Mesodermal cell (in vitro differentiated cells): ENCODE measurements around the gene DAPL1.

Experiments used
- H3K27ac ChIP-seq: 2 replicates; pipeline ENCODE4 v1.7.0; 2013; ENCODE audit warnings: mild to moderate bottlenecking, low read depth, low read length, moderate library complexity; ENCODE audit not compliant: severe bottlenecking
- H3K36me3 ChIP-seq: 2 replicates; pipeline ENCODE4 v1.7.1; 2013; ENCODE audit warnings: mild to moderate bottlenecking, low read length, moderate library complexity; ENCODE audit not compliant: control insufficient read depth, insufficient read depth
- H3K4me1 ChIP-seq: one replicate; pipeline ENCODE4 v1.7.1; 2013; ENCODE audit warnings: mild to moderate bottlenecking, low read length; ENCODE audit not compliant: insufficient read depth, control insufficient read depth, poor library complexity, severe bottlenecking
- H3K4me3 ChIP-seq: 2 replicates; pipeline ENCODE4 v1.7.0; 2013; ENCODE audit warnings: low read length, control low read depth, mild to moderate bottlenecking; ENCODE audit not compliant: insufficient read depth, poor library complexity, severe bottlenecking; ENCODE audit errors: extremely low read depth
- H3K9me3 ChIP-seq: 2 replicates; pipeline ENCODE4 v1.7.1; 2013; ENCODE audit warnings: mild to moderate bottlenecking, low read length, moderate library complexity; ENCODE audit not compliant: control insufficient read depth
- WGBS, 2 experiments: methylation state at CpG; one replicate each; pipeline ENCODE4 v1.1.5; 2013; ENCODE audit warnings: missing lambda C conversion rate in 2 of 2; ENCODE audit not compliant: insufficient coverage in 2 of 2; 5-methylcytosine and 5-hydroxymethylcytosine counted together

DAPL1 gene

GRCh38 chr2:158778243-158778642 lies 16.9 kb upstream of the DAPL1 start:
- Histone ChIP-seq H3K36me3 (no peaks in the 10 kb centered on the region), H3K9me3 (no peaks in the 10 kb centered on the region), H3K4me1 (peaks cover 6% of the 10 kb centered on the region), H3K4me3 (no peak overlapping the region), H3K27ac (no peak overlapping the region)
- WGBS, 2 experiments = 100% methylated on average over 1 of the region's 2 CpGs; no CpG with 5 or more reads in 1 of the 2 experiments

- Histone ChIP-seq H3K36me3 (no peaks in the 10 kb centered on the region), H3K27ac (no peak overlapping the region), H3K4me1 (peaks cover 6% of the 10 kb centered on the region), H3K9me3 (no peaks in the 10 kb centered on the region), H3K4me3 (no peak overlapping the region)
- WGBS, 2 experiments = 100% methylated on average over 1 of the region's 1 CpG; no CpG with 5 or more reads in 1 of the 2 experiments
Measured at GRCh38 chr2:158779621-158780020, 15.5 kb upstream of the DAPL1 start.

GRCh38 chr2:158781353-158781961 lies 13.7 kb upstream of the DAPL1 start:
- Histone ChIP-seq H3K4me3 (no peak overlapping the region), H3K9me3 (no peaks in the 10 kb centered on the region), H3K36me3 (no peaks in the 10 kb centered on the region), H3K4me1 (peaks cover 6% of the 10 kb centered on the region), H3K27ac (peak overlapping the region; percentile 72)
- WGBS, 2 experiments = 82 to 87% methylated on average over 2 to 3 of the region's 4 CpGs

GRCh38 chr2:158782136-158782535 lies 13.0 kb upstream of the DAPL1 start:
- 86% methylated on average over 5 to 10 of the region's 11 CpGs for WGBS, 2 experiments
- no peaks in the 10 kb centered on the region for H3K36me3 ChIP-seq
- peaks cover 4% of the 10 kb centered on the region for H3K9me3 ChIP-seq
- H3K4me3 ChIP-seq = no peak overlapping the region
- no peak overlapping the region for H3K27ac ChIP-seq
- peaks cover 6% of the 10 kb centered on the region for H3K4me1 ChIP-seq

- no peak overlapping the region for H3K4me3 ChIP-seq
- peaks cover 6% of the 10 kb centered on the region for H3K4me1 ChIP-seq
- WGBS, 2 experiments = 92 to 95% methylated on average over 3 to 5 of the region's 5 CpGs
- H3K9me3 ChIP-seq = peaks cover 4% of the 10 kb centered on the region
- no peaks in the 10 kb centered on the region for H3K36me3 ChIP-seq
- no peak overlapping the region for H3K27ac ChIP-seq
Measured at GRCh38 chr2:158782616-158783015, 12.5 kb upstream of the DAPL1 start.

GRCh38 chr2:158783923-158784322 lies 11.2 kb upstream of the DAPL1 start:
- peaks cover 4% of the 10 kb centered on the region for H3K9me3 ChIP-seq
- WGBS, 2 experiments = 88 to 100% methylated on average over 1 of the region's 2 CpGs
- no peaks in the 10 kb centered on the region for H3K36me3 ChIP-seq
- no peak overlapping the region for H3K4me3 ChIP-seq
- no peak overlapping the region for H3K27ac ChIP-seq
- H3K4me1 ChIP-seq = peaks cover 6% of the 10 kb centered on the region

GRCh38 chr2:158786897-158787296 lies 8.2 kb upstream of the DAPL1 start:
- peaks cover under 1% of the 10 kb centered on the region for H3K4me1 ChIP-seq
- no peak overlapping the region for H3K27ac ChIP-seq
- peaks cover 4% of the 10 kb centered on the region for H3K9me3 ChIP-seq
- WGBS, 2 experiments = 94% methylated on average over 7 to 8 of the region's 8 CpGs
- no peaks in the 10 kb centered on the region for H3K36me3 ChIP-seq
- no peak overlapping the region for H3K4me3 ChIP-seq

GRCh38 chr2:158788951-158789350 lies 6.2 kb upstream of the DAPL1 start:
- H3K9me3 ChIP-seq = peaks cover 4% of the 10 kb centered on the region
- H3K4me3 ChIP-seq = no peak overlapping the region
- no peaks in the 10 kb centered on the region for H3K36me3 ChIP-seq
- WGBS, 2 experiments = no CpG with 5 or more reads among the region's 2 CpGs
- H3K27ac ChIP-seq = no peak overlapping the region
- H3K4me1 ChIP-seq = no peaks in the 10 kb centered on the region

- Histone ChIP-seq H3K4me1 (no peaks in the 10 kb centered on the region), H3K4me3 (no peak overlapping the region), H3K27ac (no peak overlapping the region), H3K36me3 (no peaks in the 10 kb centered on the region), H3K9me3 (no peaks in the 10 kb centered on the region)
- 75% methylated on average over 2 of the region's 2 CpGs; no CpG with 5 or more reads in 1 of the 2 experiments for WGBS, 2 experiments
Measured at GRCh38 chr2:158796652-158797051, 1.5 kb downstream of the DAPL1 start.

- Histone ChIP-seq H3K36me3 (no peaks in the 10 kb centered on the region), H3K4me1 (no peaks in the 10 kb centered on the region), H3K4me3 (no peak overlapping the region), H3K9me3 (no peaks in the 10 kb centered on the region), H3K27ac (no peak overlapping the region)
- WGBS, 2 experiments = 90 to 97% methylated on average over 2 to 5 of the region's 6 CpGs
Measured at GRCh38 chr2:158797963-158798700, 3.0 kb downstream of the DAPL1 start.

GRCh38 chr2:158799181-158799580 lies 4.1 kb downstream of the DAPL1 start:
- no peaks in the 10 kb centered on the region for H3K9me3 ChIP-seq
- no peak overlapping the region for H3K27ac ChIP-seq
- H3K4me3 ChIP-seq = no peak overlapping the region
- H3K36me3 ChIP-seq = no peaks in the 10 kb centered on the region
- 90 to 93% methylated on average over 2 of the region's 2 CpGs for WGBS, 2 experiments
- no peaks in the 10 kb centered on the region for H3K4me1 ChIP-seq
